Measurements from ENCODE around the gene DUSP15.

Gene DUSP15

DNA sequence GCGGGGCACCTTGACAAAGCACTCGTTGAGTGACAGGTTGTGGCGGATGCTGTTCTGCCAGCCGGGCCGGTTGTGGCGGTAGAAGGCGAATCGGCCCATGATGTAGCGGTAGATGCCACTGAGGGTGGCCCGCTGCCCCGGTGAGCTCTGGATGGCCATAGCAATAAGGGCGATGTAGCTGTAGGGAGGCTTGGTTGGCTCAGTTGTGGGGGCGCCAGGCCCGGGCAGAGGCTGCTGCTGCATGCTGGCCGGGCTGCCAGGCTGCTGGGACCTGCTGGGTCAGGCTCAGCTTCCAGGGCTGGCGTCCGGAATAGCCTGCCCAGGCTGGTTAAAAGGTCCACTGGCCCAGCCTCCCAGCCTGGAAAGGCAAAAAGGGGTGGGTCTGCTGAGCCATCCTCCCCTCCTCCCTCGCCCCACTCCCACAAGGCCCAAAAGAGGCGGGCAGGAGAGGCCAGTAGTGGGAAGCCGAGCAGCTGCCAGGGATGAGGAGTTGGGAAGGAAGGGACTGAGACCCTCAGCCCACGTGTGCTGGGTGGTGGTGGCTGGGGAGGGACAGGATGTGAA is 24.9 kb downstream of the DUSP15 start, which contains the start of gene FOXS1:
TSS of gene FOXS1 (minus strand) at position 305 of the 564 bp plus-strand sequence. CDS start at position 243, 62 bp downstream.
- no peaks in the 10 kb centered on the region for H3K36me3 ChIP-seq (ENCODE audit: insufficient read depth, low read length)
- H3K4me3 ChIP-seq (ENCODE audit: low read depth, low read length), result no peak within 1 kb of the TSS
- peaks cover 16% of the 10 kb centered on the region; the same call in 1 of the 2 replicates for H3K27me3 ChIP-seq (ENCODE audit: insufficient read depth, low read length)
- H3K79me2 ChIP-seq (ENCODE audit: control insufficient read depth, insufficient read depth, low read length, unreplicated experiment), result no peaks in the 10 kb centered on the region
- H2AFZ ChIP-seq (ENCODE audit: low read length, unreplicated experiment), result no peak within 1 kb of the TSS
- H3K27ac ChIP-seq (ENCODE audit: low read depth, low read length), result no peak within 1 kb of the TSS
- H3K4me1 ChIP-seq (ENCODE audit: control insufficient read depth, insufficient read depth, low read length, unreplicated experiment), result peaks cover 34% of the 10 kb centered on the region

DNA sequence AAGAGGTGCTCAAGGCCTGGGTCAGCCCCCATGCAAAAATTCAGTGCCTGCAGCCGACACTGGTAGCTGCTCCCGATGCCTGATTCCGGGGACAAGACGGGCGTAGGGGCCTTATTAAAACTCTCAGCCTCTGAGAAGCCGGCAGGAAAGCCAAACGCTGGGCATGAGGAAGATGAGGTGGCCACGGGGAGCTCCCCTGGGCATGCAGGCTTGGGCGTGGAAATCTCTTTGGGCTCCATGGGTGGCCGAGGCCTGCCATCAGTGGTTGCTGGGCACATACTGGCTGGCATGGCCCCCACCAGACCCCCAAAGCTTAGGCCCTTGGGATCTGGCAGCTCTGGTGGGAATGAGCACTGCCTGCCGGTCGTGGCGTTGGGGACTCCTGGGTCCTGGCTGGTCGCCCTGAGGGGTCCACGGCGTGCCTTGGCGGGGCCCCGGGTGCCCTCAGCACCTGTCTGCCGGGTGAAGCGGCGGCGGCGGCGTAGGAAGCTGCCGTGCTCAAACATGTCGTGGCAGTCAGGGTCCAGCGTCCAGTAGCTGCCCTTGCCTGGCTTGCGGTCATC is 25.5 kb downstream of the DUSP15 start:
- no peak overlapping the region for H3K4me3 ChIP-seq (ENCODE audit: low read depth, low read length)
- H3K79me2 ChIP-seq (ENCODE audit: control insufficient read depth, insufficient read depth, low read length, unreplicated experiment), result no peaks in the 10 kb centered on the region
- H2AFZ ChIP-seq (ENCODE audit: low read length, unreplicated experiment), result no peak overlapping the region
- H3K4me1 ChIP-seq (ENCODE audit: control insufficient read depth, insufficient read depth, low read length, unreplicated experiment), result peaks cover 34% of the 10 kb centered on the region
- H3K27me3 ChIP-seq (ENCODE audit: insufficient read depth, low read length), result peaks cover 10% of the 10 kb centered on the region; the same call in 1 of the 2 replicates
- no peaks in the 10 kb centered on the region for H3K36me3 ChIP-seq (ENCODE audit: insufficient read depth, low read length)
- no peak overlapping the region for H3K27ac ChIP-seq (ENCODE audit: low read depth, low read length)

DNA sequence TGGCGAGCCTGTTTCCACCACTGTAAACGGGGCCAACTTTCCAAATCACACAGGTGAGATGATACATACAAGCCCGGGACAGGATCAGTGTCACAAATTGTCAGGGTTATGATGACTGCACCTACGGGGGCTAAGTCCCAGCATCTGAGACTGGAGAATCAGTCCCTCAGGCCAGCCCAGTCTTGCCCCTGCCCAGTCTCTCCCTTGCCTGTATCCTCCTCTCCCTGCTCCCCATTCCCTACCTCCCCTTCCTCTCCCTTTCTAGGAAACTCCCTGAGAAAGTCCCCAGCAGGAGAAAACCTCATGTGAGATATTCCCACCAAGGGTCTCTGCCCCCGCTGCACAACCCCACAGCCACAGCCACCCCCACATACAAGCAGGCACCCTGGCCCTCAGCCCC is 26.4 kb downstream of the DUSP15 start:
- H3K4me1 ChIP-seq (ENCODE audit: control insufficient read depth, insufficient read depth, low read length, unreplicated experiment), result peaks cover 34% of the 10 kb centered on the region
- no peak overlapping the region for H3K27ac ChIP-seq (ENCODE audit: low read depth, low read length)
- no peaks in the 10 kb centered on the region for H3K79me2 ChIP-seq (ENCODE audit: control insufficient read depth, insufficient read depth, low read length, unreplicated experiment)
- H3K27me3 ChIP-seq (ENCODE audit: insufficient read depth, low read length), result 0 out of 2 replicates have a peak, but pooled peaks cover under 1% of the 10 kb centered on the region
- no peak overlapping the region for H2AFZ ChIP-seq (ENCODE audit: low read length, unreplicated experiment)
- no peak overlapping the region for H3K4me3 ChIP-seq (ENCODE audit: low read depth, low read length)
- no peaks in the 10 kb centered on the region for H3K36me3 ChIP-seq (ENCODE audit: insufficient read depth, low read length)

DNA sequence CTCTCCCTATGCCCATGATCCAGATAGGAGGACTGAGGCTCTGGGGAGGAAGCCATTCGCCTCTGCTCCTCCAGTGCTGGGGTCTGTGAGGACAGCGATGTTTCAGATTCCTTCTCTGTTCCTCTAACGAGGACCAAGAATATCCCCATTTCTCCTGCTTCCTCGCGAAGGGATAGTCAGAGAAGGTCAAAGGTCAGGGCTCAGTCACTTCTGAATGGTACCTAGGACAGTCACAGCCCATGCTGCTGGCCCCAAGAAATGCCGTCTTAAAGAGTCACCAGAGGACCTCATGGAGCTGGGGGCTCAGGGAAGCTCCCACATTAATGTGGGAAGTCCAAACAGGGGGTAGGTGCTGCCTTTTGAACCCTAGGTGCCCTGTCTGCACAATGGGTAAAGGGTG is 27.0 kb downstream of the DUSP15 start:
- H3K79me2 ChIP-seq (ENCODE audit: control insufficient read depth, insufficient read depth, low read length, unreplicated experiment), result no peaks in the 10 kb centered on the region
- H3K27ac ChIP-seq (ENCODE audit: low read depth, low read length), result peak overlapping the region; percentile 79; the same call in 1 of the 2 replicates
- H2AFZ ChIP-seq (ENCODE audit: low read length, unreplicated experiment), result no peak overlapping the region
- H3K36me3 ChIP-seq (ENCODE audit: insufficient read depth, low read length), result no peaks in the 10 kb centered on the region
- no peaks in the 10 kb centered on the region for H3K27me3 ChIP-seq (ENCODE audit: insufficient read depth, low read length)
- peaks cover 40% of the 10 kb centered on the region for H3K4me1 ChIP-seq (ENCODE audit: control insufficient read depth, insufficient read depth, low read length, unreplicated experiment)
- no peak overlapping the region for H3K4me3 ChIP-seq (ENCODE audit: low read depth, low read length)

DNA sequence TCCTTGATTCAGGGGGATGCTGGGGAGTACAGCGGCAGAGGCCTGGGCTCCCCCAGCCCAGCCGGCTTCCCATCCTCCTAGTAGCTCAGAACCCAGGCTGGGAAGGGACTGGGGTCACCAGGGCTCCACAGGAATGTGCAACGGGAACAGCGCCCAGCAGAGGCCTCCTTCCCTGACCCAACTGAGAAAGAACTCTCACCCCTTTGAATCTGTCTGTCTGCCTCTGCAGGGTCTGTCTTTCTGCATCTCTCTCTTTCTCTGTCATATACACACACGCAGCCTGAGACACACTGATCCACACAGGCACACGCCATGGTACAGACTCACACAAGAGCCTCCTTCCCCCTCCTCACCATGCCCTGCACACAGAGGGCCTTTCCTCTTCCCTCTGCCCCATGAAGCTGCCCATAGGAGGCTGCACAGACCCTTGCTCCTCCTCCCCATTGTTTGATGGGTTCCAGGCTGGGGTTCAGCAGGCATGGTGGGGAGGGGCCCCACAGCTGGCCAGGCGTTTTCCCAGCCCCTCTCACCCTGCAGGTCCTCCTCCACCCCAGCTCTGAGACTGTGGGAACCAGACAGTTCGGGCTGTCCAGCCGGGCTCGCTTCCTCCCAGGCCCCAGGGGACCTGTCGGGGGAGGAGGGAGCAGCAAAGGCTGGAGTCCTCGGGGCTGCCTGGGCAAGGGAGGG is 27.7 kb downstream of the DUSP15 start:
- H3K4me3 ChIP-seq (ENCODE audit: low read depth, low read length), result peak overlapping the region; percentile 45
- no peak overlapping the region for H2AFZ ChIP-seq (ENCODE audit: low read length, unreplicated experiment)
- H3K27me3 ChIP-seq (ENCODE audit: insufficient read depth, low read length), result no peaks in the 10 kb centered on the region
- no peaks in the 10 kb centered on the region for H3K36me3 ChIP-seq (ENCODE audit: insufficient read depth, low read length)
- H3K79me2 ChIP-seq (ENCODE audit: control insufficient read depth, insufficient read depth, low read length, unreplicated experiment), result no peaks in the 10 kb centered on the region
- H3K4me1 ChIP-seq (ENCODE audit: control insufficient read depth, insufficient read depth, low read length, unreplicated experiment), result peaks cover 47% of the 10 kb centered on the region
- H3K27ac ChIP-seq (ENCODE audit: low read depth, low read length), result peak overlapping the region; percentile 79

DNA sequence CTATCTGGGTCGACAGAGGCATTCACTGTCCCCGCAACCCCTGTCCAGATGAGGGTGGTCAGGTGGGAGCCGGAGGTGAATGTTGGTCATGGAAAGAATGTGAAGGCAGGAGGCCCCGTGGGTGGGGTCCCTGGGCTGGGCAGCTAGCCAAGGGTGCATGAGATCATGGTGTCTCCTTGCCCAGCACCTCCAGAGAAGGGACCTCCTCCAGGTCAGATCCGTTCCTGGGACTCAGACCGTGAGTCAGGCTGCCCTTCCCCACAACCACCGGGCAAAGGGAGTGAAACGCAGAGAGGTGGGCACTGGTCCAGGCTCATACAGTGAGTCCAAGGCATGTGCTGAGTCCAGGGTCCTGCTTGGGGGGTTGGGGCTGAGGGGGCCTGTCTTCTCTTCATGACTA is 28.4 kb downstream of the DUSP15 start:
- H3K27ac ChIP-seq (ENCODE audit: low read depth, low read length), result peak overlapping the region; percentile 79
- H3K27me3 ChIP-seq (ENCODE audit: insufficient read depth, low read length), result no peaks in the 10 kb centered on the region
- H3K79me2 ChIP-seq (ENCODE audit: control insufficient read depth, insufficient read depth, low read length, unreplicated experiment), result no peaks in the 10 kb centered on the region
- peak overlapping the region; percentile 45 for H3K4me3 ChIP-seq (ENCODE audit: low read depth, low read length)
- H2AFZ ChIP-seq (ENCODE audit: low read length, unreplicated experiment), result no peak overlapping the region
- H3K4me1 ChIP-seq (ENCODE audit: control insufficient read depth, insufficient read depth, low read length, unreplicated experiment), result peaks cover 53% of the 10 kb centered on the region
- no peaks in the 10 kb centered on the region for H3K36me3 ChIP-seq (ENCODE audit: insufficient read depth, low read length)

DNA sequence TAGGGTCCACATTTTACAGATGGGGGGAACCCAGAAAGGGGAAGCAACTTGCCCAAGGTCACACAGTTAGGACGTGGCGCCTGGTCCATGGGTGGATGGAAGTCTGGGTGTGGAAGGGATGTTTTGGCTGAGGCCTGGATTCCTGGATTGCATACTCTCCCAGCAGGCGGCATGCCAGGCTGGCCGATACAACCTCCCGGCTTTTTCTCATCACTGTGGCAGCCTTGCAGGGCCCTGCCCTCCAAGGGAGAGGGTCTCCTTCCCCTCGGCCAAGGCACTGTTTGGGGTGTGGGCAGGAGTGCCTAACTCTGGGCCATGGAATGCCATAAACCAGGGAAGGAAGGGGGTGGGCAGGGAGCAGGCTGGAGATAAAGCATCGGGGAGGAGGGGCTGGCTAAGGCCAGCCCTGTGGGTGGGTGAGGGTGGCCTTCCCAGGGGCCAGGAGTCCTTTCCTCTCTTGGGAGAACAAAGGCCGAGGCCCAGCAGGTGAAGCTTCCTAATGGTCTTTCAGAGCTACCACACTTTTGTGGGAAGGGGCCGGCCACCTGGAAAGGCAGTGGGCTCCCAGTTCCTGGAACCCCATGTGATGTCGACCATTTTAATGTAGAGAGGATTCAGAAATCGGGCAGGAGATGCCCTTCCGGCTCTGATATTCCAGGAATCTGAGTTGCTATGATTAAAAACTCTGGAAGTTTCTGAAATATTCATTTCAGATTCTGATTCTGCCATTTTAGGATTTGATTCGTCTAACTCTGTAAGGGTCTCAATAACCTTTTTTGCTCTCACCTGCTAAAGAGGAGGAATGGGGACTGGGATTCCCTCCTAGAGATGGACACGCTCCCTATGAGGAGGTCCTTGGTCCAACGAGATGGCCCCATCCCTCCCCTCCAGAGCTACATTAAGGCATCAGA is 29.2 kb downstream of the DUSP15 start:
- peak overlapping the region; percentile 48; the same call in 1 of the 2 replicates for H3K27ac ChIP-seq (ENCODE audit: low read depth, low read length)
- no peaks in the 10 kb centered on the region for H3K79me2 ChIP-seq (ENCODE audit: control insufficient read depth, insufficient read depth, low read length, unreplicated experiment)
- no peak overlapping the region for H3K4me3 ChIP-seq (ENCODE audit: low read depth, low read length)
- no peak overlapping the region for H2AFZ ChIP-seq (ENCODE audit: low read length, unreplicated experiment)
- H3K4me1 ChIP-seq (ENCODE audit: control insufficient read depth, insufficient read depth, low read length, unreplicated experiment), result peaks cover 60% of the 10 kb centered on the region
- H3K27me3 ChIP-seq (ENCODE audit: insufficient read depth, low read length), result no peaks in the 10 kb centered on the region
- H3K36me3 ChIP-seq (ENCODE audit: insufficient read depth, low read length), result no peaks in the 10 kb centered on the region

DNA sequence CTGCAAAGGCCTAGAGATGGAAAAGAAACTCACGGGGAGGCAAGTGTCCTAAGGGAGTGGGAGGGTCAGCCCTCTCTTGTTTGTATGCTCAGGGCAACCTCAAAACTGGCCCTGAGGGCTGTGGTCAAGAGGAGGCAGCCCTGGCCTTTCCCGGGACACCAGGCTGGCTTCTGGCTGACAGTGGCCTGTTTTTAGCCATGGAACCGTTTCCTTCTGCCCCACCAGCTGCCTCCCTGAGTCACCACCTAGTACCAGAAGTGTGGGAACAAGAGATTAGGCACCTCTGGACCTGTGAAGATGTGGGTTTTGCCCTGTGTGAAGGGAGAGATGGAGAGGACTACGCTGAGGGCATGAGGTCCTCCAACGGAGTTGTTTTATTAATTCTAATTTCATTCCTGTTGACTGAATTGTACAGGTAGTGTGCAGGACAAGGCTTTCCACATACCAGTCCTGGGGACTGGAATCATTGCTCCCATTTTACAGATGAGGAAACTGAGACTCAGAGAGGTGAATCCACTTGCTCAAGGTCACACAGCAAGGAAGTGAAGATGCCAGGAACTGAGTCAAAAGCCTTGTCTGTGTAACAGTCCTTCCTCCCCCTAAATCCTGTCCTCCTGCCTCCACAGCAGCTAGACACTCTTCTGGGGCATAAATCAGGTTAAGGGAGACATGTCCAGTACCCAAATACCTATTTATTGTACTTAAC is 30.4 kb downstream of the DUSP15 start:
- H3K4me1 ChIP-seq (ENCODE audit: control insufficient read depth, insufficient read depth, low read length, unreplicated experiment), result peaks cover 70% of the 10 kb centered on the region
- no peak overlapping the region for H2AFZ ChIP-seq (ENCODE audit: low read length, unreplicated experiment)
- no peaks in the 10 kb centered on the region for H3K79me2 ChIP-seq (ENCODE audit: control insufficient read depth, insufficient read depth, low read length, unreplicated experiment)
- no peak overlapping the region for H3K4me3 ChIP-seq (ENCODE audit: low read depth, low read length)
- no peaks in the 10 kb centered on the region for H3K36me3 ChIP-seq (ENCODE audit: insufficient read depth, low read length)
- H3K27me3 ChIP-seq (ENCODE audit: insufficient read depth, low read length), result no peaks in the 10 kb centered on the region
- H3K27ac ChIP-seq (ENCODE audit: low read depth, low read length), result no peak overlapping the region

DNA sequence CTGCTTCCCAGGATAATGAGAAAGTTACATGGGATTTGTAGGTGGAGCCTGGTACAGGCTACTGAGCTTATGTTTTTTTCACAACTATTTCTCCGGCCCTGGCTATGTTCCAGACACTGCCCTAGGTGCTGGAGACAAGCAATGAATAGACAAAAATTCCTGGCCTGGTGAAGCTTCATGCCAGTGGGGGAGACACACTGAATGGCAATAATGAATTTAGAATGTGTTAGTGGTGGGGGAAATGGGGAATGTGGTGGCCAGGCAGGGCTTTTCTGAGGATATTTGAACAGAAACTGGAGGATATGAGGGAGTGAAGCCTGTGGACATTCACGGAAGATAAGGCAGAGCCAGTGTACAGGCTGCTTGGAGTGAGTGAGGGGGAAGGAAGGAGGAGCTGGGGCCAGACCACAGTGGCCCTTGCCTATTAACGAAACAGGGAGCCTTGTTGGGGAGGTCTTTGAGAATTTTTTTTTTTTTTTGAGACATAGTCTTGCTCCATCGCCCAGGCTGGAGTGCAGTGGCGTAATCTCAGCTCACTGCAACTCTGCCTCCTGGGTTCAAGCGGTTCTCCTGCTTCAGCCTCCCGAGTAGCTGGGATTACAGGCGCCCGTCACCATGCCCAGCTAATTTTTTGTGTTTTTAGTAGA is 31.6 kb downstream of the DUSP15 start:
- Histone ChIP-seq H3K27me3 (ENCODE audit: insufficient read depth, low read length) (no peaks in the 10 kb centered on the region), H3K79me2 (ENCODE audit: control insufficient read depth, insufficient read depth, low read length, unreplicated experiment) (no peaks in the 10 kb centered on the region), H3K4me1 (ENCODE audit: control insufficient read depth, insufficient read depth, low read length, unreplicated experiment) (peaks cover 68% of the 10 kb centered on the region), H3K36me3 (ENCODE audit: insufficient read depth, low read length) (no peaks in the 10 kb centered on the region), H2AFZ (ENCODE audit: low read length, unreplicated experiment) (no peak overlapping the region), H3K4me3 (ENCODE audit: low read depth, low read length) (no peak overlapping the region), H3K27ac (ENCODE audit: low read depth, low read length) (no peak overlapping the region)
